Measurements from ENCODE around the gene JARID2.

GRCh38 chr6:15516378-15516777 is 270.5 kb downstream of the JARID2 start:
- TF ChIP-seq CTCF (IDR thresholded peaks at IDR 0.05) (no peak), EP300 (IDR thresholded peaks at IDR 0.05; ENCODE audit: borderline replicate concordance in 1 of 2, low read depth in 1 of 2, low read length in 1 of 2) (no peak), ELF1 (IDR thresholded peaks at IDR 0.05) (no peak), GATA2 (CRISPR knock-in tag; IDR thresholded peaks at IDR 0.05) (no peak), TAF1 (IDR thresholded peaks at IDR 0.05; ENCODE audit: borderline replicate concordance, low read depth, low read length) (no peak), POLR2AphosphoS5 (IDR thresholded peaks at IDR 0.05; ENCODE audit: low read depth, low read length) (no peak), RAD21 (IDR thresholded peaks at IDR 0.05; ENCODE audit: low read length) (no peak), IRF3 (IDR thresholded peaks at IDR 0.05; ENCODE audit: low read depth, low read length) (no peak), JUND (IDR thresholded peaks at IDR 0.05) (no peak), SIN3A (IDR thresholded peaks at IDR 0.05; ENCODE audit: borderline replicate concordance, low read depth, low read length) (no peak), REST (IDR thresholded peaks at IDR 0.05; ENCODE audit: low read depth, low read length) (no peak)

Data from SK-N-SH (cell line).